Ovary (tissue), 9 donors: ENCODE results near the gene SNRK. TPM values are rescaled to one million over a fixed set of nuclear protein-coding genes. Genes with fewer than 3 reads are reported as not detected.

Source experiments
- DNase-seq, 5 donors: peaks; one replicate each; pipeline ENCODE4 v3.0.0-alpha.2; 2019 to 2020
- H3K27ac ChIP-seq, 2 donors: fragments of 200-600 bp; one replicate each; pipeline versions ENCODE4 v1.5.1 to v1.8.0; 2019 to 2022
- H3K27me3 ChIP-seq: fragments of 200-600 bp; one replicate; pipeline ENCODE4 v1.8.0; 2022
- H3K36me3 ChIP-seq: fragments of 200-600 bp; sonication (generic); one replicate; pipeline ENCODE4 v1.5.1; 2019
- H3K4me1 ChIP-seq: one replicate; pipeline ENCODE4 v1.8.1; 2013; ENCODE audit warnings: mild to moderate bottlenecking, moderate library complexity; ENCODE audit not compliant: insufficient read depth
- H3K4me3 ChIP-seq: fragments of 200-600 bp; sonication (generic); one replicate; pipeline ENCODE4 v1.5.1; 2017
- H3K9me3 ChIP-seq, 2 donors: fragments of 200-600 bp in 1 of 2; sonication (generic) in 1 of 2; one replicate each; pipeline versions ENCODE4 v1.5.1 to v1.8.1; 2013 to 2019; ENCODE audit warnings: mild to moderate bottlenecking in 1 of 2, moderate library complexity in 1 of 2
- CTCF ChIP-seq, 3 donors: fragments of 450-650 bp in 2 of 3; fragments of 200-600 bp in 1 of 3; IDR thresholded peaks; one replicate each; pipeline versions ENCODE4 v1.5.1 to v1.8.0; 2016 to 2022; ENCODE audit warnings: antibody characterized with exemption in 3 of 3, mild to moderate bottlenecking in 1 of 3
- EP300 ChIP-seq: sonication (generic); formaldehyde crosslinking; IDR thresholded peaks from one replicate; pipeline ENCODE4 v1.6.1; 2017; ENCODE audit warnings: antibody characterized with exemption
- POLR2A ChIP-seq: fragments of 450-650 bp; IDR thresholded peaks from one replicate; pipeline ENCODE4 v1.6.1; 2017; ENCODE audit warnings: antibody characterized with exemption, mild to moderate bottlenecking, moderate library complexity
- WGBS, 3 donors: extraction: QIAGEN DNeasy Blood & Tissue Kit in 1 of 3; methylation state at CpG; one replicate each; pipeline versions ENCODE4 v1.1.5 to v1.1.7; 2013 to 2017; 5-methylcytosine and 5-hydroxymethylcytosine counted together
- intact Hi-C, 4 donors: fragments of 100-400 bp; cut with DNase I; formaldehyde crosslinking; loops; one replicate each; pipeline versions ENCODE4 v1.11.0 to v1.15.1; 2022 to 2023
- polyA plus RNA-seq, 2 donors: library from polyadenylated mRNA; stranded (reverse); fragments of 200-250 nt in 1 of 2; fragments of 350-450 nt in 1 of 2; fragmentation: Illumina TruSeq in 1 of 2; extraction: RNeasy Lipid Tissue Mini Kit (QIAGEN cat#74804) in 1 of 2; gene quantifications; one replicate each; pipeline ENCODE4 v1.2.3, GENCODE V29; 2013 to 2014
- total RNA-seq, 7 donors: library from RNA; depleted of rRNA in 2 of 7; stranded (reverse); fragments of >200 nt in 2 of 7; fragmentation: NEBNext Ultra II Directional in 3 of 7; extraction: Animal tissue kit (Norgen Biotek cat#: 25700) in 3 of 7; gene quantifications; one replicate each; pipeline versions ENCODE4 v1.1.0 to v1.2.4, GENCODE V29; 2016 to 2023
- donor health status: DM: no; HTN: no; CAD: no; lungs with moderate emphysema.
- donor health status: DM: no; HTN: no; CAD: no.
- donor health status: Bipolar disorder and iron deficiency.
- donor health status: DM: yes; HTN: yes; CAD: no.
- donor health status: DM: no; HTN: no; CAD: no.
- donor health status: DM: yes; HTN: yes; CAD: no.

The SNRK gene
- total and polyA plus RNA-seq, 9 donors, result 19.0 to 52.1 (median 28.9) TPM

GRCh38 chr3:43362961-43363360 is 76.6 kb downstream of the SNRK start:
- Histone ChIP-seq H3K4me1 (peaks cover 21% of the 10 kb centered on the region), H3K9me3 (no peaks in the 10 kb centered on the region), H3K4me3 (no peak overlapping the region), H3K27me3 (no peaks in the 10 kb centered on the region), H3K27ac (no peak overlapping the region), H3K36me3 (no peaks in the 10 kb centered on the region)
- WGBS, 3 donors, result 82 to 93% (median 85%) methylated on average over 6 of the region's 6 CpGs
- no peak for DNase-seq
- intact Hi-C loops, result no loop called here
- TF ChIP-seq POLR2A (no peak), EP300 (no peak), CTCF (IDR thresholded peaks at IDR 0.05) (no peak)

GRCh38 chr3:43363621-43364266 is 77.4 kb downstream of the SNRK start:
- no peak overlapping the region for H3K4me3 ChIP-seq
- H3K9me3 ChIP-seq, result no peaks in the 10 kb centered on the region
- no peak overlapping the region for H3K27ac ChIP-seq
- intact Hi-C loops, result no loop called here
- TF ChIP-seq POLR2A, result no peak
- no peak for TF ChIP-seq EP300
- TF ChIP-seq CTCF (IDR thresholded peaks at IDR 0.05), result no peak
- DNase-seq, result peak; percentile 69 to 88 (median 80)
- peaks cover 21% of the 10 kb centered on the region for H3K4me1 ChIP-seq
- H3K36me3 ChIP-seq, result no peaks in the 10 kb centered on the region
- WGBS, 3 donors, result 24 to 59% (median 27%) methylated on average over 19 to 26 of the region's 26 CpGs
- no peaks in the 10 kb centered on the region for H3K27me3 ChIP-seq

GRCh38 chr3:43364494-43364893 is 78.2 kb downstream of the SNRK start:
- Histone ChIP-seq H3K4me3 (no peak overlapping the region), H3K27ac (no peak overlapping the region), H3K27me3 (no peaks in the 10 kb centered on the region), H3K36me3 (no peaks in the 10 kb centered on the region), H3K9me3 (no peaks in the 10 kb centered on the region), H3K4me1 (peaks cover 21% of the 10 kb centered on the region)
- intact Hi-C loops, result no loop called here
- no peak for DNase-seq
- 94 to 99% (median 96%) methylated on average over 14 of the region's 14 CpGs for WGBS, 3 donors
- no peak for TF ChIP-seq EP300
- no peak for TF ChIP-seq CTCF (IDR thresholded peaks at IDR 0.05)
- TF ChIP-seq POLR2A, result no peak

GRCh38 chr3:43364926-43365325 is 78.6 kb downstream of the SNRK start:
- no peak for DNase-seq
- no peak overlapping the region for H3K27ac ChIP-seq
- TF ChIP-seq EP300 (no peak), POLR2A (no peak), CTCF (IDR thresholded peaks at IDR 0.05) (no peak)
- WGBS, 3 donors, result 95 to 98% (median 97%) methylated on average over 14 of the region's 14 CpGs
- intact Hi-C loops, result no loop called here
- no peaks in the 10 kb centered on the region for H3K27me3 ChIP-seq
- peaks cover 21% of the 10 kb centered on the region for H3K4me1 ChIP-seq
- no peak overlapping the region for H3K4me3 ChIP-seq
- no peaks in the 10 kb centered on the region for H3K9me3 ChIP-seq
- H3K36me3 ChIP-seq, result no peaks in the 10 kb centered on the region
